GM19397 (cell line): Measurements from ENCODE around the gene PANK4.
"Not testable (repeated sequence)": the region's sequence is repeated elsewhere in the genome, so short reads cannot be mapped to it uniquely, and the experiment has no call there.

Experiments used
- ATAC-seq: cut with Tn5 transposase; IDR thresholded peaks from one replicate; pipeline ENCODE4 v1.9.1; 2021; ENCODE audit warnings: mild to moderate bottlenecking, moderate library complexity; ENCODE audit not compliant: unreplicated experiment

PANK4 gene

GRCh38 chr1:2525920-2526823, at the start of gene PANK4:
TSS of gene PANK4 (minus strand) at chr1:2526596. CDS start at chr1:2526587, 9 bp downstream.
- ATAC-seq: peak; percentile 87

GRCh38 chr1:2574350-2574749, 48.0 kb upstream of the PANK4 start:
- ATAC-seq: no peak

- ATAC-seq: no peak
Observed at GRCh38 chr1:2573250-2573920, 47.0 kb upstream of the PANK4 start.

GRCh38 chr1:2571348-2571747, 45.0 kb upstream of the PANK4 start:
- ATAC-seq: no peak

- no peak for ATAC-seq
Observed at GRCh38 chr1:2570332-2570731, 43.9 kb upstream of the PANK4 start.

- ATAC-seq: not testable (repeated sequence)
Observed at GRCh38 chr1:2569703-2570102, 43.3 kb upstream of the PANK4 start.

- ATAC-seq: no peak
Observed at GRCh38 chr1:2569060-2569459, 42.7 kb upstream of the PANK4 start.

- not testable (repeated sequence) for ATAC-seq
Observed at GRCh38 chr1:2568187-2568816, 41.9 kb upstream of the PANK4 start.

- no peak for ATAC-seq
Observed at GRCh38 chr1:2567083-2567679, 40.8 kb upstream of the PANK4 start.

GRCh38 chr1:2566101-2567045, 40.0 kb upstream of the PANK4 start:
- no peak for ATAC-seq

GRCh38 chr1:2564815-2565374, 38.5 kb upstream of the PANK4 start:
- no peak for ATAC-seq

GRCh38 chr1:2564006-2564814, 37.8 kb upstream of the PANK4 start:
- no peak for ATAC-seq

- no peak for ATAC-seq
Observed at GRCh38 chr1:2563205-2563604, 36.8 kb upstream of the PANK4 start.

- ATAC-seq: no peak
Observed at GRCh38 chr1:2561898-2562895, 35.8 kb upstream of the PANK4 start.

- no peak for ATAC-seq
Observed at GRCh38 chr1:2561446-2561845, 35.0 kb upstream of the PANK4 start.

- no peak for ATAC-seq
Observed at GRCh38 chr1:2560299-2561073, 34.1 kb upstream of the PANK4 start.
